HG02970 (cell line): Measurements from ENCODE around the gene CACNA2D3.
"Not testable (repeated sequence)": the region's sequence is repeated elsewhere in the genome, so short reads cannot be mapped to it uniquely, and the experiment has no call there.

Source experiments
- ATAC-seq: cut with Tn5 transposase; IDR thresholded peaks from one replicate; pipeline ENCODE4 v1.9.1; 2021; ENCODE audit warnings: mild to moderate bottlenecking, moderate library complexity, moderate number of reproducible peaks; ENCODE audit not compliant: unreplicated experiment, low FRiP score

The CACNA2D3 gene

DNA sequence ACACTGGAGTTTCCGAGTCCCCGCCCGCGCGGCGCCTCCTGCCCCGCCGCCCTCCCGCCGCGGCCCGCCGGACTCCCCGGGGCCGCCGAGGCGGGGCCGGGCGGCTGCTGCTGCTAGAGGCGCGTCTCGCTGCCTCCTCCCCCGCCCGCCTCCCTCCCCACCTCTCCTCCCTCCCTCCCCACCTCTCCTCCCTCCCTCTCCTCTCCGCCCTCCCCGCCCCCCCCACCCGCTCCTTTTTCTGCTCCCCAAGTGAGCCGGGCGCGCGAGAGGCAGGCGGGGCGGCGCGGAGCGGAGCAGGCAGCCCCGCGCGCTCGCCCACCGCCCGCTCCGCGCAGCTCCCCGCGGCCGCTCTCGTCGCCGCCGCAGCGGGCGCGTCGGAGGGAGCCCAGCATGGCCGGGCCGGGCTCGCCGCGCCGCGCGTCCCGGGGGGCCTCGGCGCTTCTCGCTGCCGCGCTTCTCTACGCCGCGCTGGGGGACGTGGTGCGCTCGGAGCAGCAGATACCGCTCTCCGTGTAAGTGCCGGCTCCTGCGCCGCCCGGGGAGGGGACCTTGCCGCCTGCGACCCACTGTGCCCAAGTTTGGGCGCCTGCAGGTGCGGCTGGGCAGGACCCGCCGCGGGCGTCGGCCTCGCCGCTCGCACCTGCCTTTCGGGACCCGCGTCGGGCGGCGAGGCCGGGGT is at the start of gene CACNA2D3:
Gene CACNA2D3, plus strand, starts transcription at position 229 of the 679 bp plus-strand sequence.
- ATAC-seq: no peak

DNA sequence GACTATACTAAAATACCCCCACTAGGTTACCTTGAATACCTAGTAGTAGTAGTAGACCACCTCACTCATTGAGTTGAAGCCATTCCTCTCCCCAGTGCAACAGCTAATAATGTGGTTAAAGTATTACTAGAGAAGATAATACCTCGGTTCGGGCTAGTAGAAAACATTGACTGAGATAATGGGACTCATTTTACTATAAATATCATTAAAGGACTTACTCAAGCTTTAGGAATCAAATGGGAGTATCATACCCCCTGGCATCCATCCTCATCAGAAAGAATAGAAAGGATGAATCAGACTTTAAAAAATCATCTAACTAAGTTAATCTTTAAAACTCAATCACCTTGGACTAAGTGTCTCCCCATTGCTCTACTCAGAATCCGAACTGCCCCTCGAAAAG is 49.0 kb upstream of the CACNA2D3 start:
- ATAC-seq: no peak

DNA sequence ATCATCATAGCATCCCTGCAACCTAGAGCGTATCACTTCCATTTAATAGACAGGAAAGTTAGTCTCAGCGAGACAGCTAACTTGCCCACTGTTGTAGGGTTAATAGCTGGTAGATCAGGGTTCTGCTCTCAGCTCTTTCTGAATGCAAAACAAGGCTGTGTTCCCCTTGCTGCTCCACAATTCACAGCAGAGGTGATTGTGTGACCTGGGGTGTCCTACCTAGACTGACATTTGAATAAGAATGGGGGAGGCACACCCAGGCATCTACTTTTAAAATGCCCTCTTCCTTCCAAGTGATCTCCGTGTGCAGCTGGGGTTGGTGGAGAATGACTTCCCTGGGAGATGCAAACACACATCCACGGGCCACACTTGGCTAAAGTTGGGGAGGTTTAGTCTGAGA is 43.0 kb upstream of the CACNA2D3 start:
- no peak for ATAC-seq

DNA sequence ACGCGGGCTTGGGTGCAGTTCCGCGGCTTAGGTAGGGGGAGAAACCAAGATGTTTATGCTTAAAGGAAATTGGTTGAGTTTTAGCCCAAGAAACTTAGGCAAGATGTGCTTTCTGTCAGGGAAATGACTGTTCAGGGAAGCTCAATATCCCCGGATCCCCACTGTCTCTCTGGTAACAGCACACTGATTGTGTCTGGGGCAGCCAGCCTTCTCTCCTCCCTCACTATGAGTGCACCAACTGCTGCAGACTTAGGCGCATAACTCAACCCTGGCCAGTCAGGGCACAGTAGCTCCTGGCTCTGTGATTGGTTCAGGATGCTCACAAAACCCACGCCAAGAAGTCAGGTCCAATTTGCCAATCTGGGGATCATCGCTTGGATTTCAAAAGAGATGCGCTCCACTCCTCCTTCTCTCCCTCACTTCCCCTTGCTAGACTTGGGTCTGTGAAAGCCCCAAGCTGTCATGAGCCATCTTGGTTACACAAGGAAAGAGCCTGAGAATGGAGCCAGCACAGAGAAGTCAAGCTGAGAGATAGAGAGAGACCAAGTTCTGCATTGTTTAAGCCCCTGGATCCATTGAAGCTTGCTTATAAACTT is 42.5 kb upstream of the CACNA2D3 start:
- no peak for ATAC-seq

DNA sequence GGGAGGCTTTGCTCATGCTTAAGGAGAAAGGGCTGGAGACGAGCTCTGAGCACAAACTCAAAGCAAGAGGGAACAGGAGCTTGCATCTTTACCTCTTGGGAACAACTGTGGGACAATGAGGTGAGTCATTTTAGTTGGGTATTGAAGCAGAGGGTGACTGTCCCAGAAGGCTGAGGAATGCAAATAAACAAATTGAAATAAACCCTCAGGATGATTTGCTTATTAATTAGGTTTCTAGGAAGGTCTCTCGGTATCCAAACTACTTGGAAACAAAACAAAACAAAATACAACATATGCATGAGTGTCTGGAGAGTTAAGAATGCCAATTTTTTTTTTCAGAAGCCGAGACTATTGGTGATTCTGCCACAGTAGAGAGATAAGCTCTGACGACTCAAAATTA is 38.4 kb upstream of the CACNA2D3 start:
- ATAC-seq: no peak

DNA sequence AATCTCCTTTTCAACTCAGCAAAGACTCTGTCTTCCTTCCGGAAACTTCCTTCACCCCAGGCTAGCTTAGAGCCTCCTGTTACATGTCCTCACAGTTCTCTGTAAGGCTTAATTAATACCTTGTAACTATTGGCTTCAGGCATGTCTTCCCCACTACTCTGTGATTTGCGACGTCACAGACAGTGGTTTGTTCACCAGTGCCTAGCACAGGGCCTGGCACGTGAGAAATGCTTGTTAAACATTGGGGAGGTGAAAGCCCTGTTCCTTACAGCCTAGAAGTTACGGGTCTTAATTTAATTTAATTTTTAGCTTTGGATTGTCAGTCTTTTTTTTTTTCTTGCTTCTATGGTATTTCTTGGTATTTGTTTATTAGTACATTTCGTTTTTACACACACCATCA is 36.4 kb upstream of the CACNA2D3 start:
- no peak for ATAC-seq

DNA sequence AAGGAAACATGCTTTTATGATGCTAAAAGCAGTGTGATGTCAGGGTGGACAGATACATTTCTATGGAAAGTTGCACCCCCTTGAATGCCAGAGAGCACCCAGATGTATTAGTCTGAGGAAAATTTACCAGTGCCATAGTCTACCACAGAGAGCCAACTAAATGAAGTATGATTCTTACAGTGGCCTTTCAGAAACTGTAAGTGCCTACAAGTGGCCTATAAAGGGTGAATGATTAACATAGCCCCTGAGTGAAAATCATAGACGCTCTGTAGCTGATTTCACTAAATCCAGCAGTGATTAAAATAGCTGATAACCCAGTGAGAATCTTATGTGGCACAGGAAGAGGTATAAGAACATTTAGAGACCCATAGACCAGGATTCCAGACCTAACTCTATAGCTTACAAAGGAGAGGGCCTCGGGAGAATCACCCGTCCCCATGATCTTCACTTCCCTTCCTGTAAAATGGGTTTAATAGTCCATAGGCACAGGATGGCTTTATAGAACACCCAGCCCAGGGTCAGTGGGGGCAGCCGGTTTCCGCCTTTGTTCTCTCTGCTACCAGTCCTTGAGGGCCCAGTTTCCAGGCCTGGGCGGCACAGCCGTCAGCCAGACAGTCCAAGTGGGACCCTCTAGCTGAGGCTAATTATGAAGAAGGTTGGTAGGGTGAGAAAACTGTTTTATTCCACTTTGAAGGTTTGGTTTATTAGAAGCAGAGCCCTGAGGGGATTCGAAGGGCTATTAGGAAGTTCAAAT is 35.5 kb upstream of the CACNA2D3 start:
- ATAC-seq: no peak

DNA sequence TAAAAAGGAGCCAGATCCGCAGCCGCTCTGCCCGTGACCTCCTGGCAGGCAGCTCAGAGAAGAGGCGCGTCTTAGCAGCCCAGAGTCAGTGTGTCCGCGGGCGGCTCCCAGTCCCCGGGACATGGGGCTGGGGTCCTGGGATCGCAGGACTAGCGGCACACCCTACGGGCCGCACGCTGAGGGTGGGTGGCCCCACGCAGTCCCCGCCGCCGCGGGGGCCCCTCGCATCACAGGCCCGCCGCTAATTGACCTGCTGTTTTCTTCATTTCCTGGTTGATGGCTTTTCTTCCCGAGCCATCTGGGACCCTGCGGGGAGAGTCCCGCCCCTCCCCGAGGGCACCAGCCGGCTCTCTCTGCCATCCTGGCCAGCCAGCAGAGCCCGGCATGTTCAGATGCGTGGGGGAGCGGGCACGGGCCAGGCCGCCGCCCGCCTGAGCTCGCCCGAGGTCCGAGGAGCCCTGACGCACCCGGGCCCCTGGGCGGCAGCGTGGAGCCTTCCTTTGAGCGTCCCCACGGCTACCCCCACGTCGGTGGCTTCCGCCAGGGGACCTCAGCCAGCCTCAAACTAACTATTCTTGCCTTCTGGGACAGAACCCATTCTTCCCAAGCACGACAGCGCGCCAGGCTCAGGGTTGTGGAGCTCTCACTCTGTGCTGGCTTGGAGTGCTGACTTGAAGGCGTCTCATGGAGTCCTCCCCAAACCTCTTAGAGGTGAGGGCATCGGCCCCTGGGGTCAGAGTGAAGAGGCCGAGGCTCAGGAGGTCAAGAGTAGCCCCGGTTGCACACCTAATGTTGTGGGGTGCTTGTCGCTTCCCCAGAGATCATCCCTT is 34.6 kb upstream of the CACNA2D3 start:
- no peak for ATAC-seq

DNA sequence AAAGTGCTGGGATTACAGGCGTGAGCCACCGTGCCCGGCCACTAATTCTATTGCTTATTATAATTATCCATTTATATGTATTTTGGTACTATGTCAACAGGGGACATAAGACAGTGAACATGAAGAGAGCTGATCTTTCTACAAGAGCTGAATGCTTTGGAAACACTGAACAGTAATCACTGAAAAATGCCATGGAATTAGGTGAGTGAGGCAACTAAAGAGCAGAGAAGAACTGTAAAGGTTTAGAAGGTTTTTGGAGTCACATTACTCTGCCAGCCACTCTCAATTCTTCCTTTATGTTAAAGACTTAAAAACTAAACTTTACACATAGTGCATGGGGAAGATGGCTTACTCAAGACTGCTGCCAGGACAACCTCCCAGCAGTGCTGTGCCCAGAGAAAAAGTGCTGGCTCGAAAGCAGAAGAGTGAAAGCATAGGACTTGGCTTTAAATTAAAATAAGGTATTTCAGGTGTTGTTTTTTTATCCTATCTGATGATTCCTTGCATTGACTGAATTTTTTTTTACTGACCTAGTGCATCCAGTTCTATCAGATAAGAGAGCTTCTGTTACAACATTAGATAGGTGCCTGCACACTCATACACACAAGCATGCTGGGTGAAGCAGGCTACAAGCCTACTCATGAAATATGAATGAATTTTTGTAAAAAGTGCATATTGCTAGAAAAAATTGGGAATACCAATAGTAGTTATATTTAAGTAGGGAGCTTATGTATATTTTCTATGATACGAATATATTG is 28.7 kb upstream of the CACNA2D3 start:
- ATAC-seq: no peak

DNA sequence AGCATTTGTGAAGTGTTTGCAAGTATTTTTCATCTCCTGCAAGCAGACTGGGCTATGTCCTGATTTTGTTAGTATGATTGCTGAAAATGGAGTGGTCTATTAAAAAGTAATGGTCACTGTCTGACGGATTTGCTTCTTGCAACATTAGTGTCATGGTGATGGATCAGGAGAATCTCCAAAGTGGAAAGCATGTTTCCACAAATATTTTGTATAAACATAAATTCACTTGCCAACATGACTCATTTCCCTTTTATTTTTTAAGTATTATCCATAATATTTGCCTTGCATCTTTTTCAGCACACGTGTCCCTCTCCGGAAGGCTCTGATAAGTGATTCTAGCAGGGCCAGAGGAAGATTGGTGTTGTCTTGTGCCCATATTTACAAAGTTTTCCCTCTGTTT is 27.4 kb upstream of the CACNA2D3 start:
- ATAC-seq: no peak

DNA sequence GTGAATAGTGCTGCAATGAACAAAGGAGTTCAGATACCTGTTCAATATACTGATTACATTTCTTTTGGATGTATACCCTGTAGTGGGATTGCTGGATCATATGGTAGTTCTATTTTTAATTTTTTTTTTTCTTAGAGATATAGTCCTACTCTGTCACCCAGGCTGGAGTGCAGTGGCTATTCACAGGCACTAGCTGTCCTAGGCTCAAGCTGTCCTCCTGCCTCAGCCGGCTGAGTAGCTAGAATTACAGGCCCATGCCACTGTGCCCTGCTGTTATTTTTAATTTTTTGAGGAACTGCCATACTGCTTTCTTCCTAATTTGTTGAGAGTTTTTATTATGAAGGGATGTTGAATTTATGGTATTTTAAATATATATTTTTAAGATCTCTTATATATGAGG is 23.0 kb upstream of the CACNA2D3 start:
- ATAC-seq: no peak

DNA sequence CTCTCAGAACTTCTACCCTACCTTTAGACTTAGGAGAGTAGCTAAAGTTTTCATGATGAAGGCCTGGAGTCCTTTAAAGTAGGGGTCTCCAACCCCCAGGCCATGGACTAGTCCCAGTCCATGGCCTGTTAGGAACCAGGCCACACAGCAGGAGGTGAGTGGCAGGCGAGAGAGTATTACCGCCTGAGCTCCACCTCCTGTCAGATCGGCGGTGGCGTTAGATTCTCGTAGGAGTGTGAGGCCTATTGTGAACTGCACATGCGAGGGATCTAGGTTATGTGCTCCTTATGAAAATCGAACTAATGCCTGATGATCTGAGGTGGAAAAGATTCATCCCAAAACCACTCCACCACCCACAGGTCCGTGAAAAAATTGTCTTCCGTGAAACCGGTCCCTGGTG is 18.3 kb upstream of the CACNA2D3 start:
- no peak for ATAC-seq

DNA sequence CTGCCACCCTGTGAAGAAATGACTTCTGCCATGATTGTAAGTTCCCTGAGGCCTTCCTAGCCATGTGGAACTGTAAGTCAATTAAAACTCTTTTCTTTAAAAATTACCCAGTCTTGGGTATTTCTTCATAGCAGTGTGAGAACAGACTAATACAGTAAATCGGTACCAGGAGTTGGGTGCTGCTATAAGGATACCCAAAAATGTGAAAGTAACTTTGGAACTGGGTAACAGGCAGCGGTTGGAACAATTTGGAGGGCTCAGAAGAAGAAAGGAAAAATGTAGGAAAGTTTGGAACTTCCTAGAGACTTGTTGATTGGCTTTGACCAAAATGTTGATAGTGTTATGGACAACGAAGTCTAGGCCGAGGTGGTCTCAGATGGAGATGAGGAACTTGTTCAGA is 6.2 kb upstream of the CACNA2D3 start:
- not testable (repeated sequence) for ATAC-seq

DNA sequence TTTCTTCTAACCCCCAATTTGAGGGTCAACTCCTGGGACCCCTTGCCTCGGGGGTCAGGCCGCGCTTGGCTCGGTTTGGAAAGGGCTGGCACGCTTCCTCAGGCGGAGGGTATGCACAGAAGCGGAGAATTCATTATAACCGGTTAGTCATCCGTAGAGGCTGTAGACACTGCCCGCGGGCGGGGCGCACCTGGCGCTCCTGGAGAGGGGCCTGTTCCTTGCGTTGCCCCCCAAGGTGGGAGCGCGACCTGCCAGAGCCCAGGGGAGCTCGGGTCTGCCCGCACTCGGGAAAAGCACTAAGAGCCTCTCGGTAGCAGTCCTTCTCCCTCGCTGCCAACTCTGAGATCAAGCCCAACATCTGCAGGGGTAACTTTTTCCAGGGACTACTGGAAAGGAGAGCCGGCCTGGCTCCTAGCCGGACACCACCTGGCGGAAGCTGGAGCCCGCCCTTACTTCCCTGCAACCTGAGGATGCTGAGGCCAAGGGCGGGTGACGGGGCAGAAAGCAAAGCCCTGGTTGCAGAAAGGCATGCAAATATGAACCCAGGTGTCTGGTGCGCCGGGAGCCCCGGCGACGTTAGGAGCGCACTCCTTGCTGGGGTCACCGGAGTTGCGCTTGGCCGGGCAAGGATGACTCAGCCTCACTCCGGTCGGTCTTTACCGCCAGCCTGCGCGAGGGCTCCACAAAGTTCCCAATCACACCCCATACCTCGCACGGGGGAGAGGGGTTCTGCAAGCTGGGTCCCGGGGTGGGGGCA is 1.5 kb upstream of the CACNA2D3 start:
- no peak for ATAC-seq

DNA sequence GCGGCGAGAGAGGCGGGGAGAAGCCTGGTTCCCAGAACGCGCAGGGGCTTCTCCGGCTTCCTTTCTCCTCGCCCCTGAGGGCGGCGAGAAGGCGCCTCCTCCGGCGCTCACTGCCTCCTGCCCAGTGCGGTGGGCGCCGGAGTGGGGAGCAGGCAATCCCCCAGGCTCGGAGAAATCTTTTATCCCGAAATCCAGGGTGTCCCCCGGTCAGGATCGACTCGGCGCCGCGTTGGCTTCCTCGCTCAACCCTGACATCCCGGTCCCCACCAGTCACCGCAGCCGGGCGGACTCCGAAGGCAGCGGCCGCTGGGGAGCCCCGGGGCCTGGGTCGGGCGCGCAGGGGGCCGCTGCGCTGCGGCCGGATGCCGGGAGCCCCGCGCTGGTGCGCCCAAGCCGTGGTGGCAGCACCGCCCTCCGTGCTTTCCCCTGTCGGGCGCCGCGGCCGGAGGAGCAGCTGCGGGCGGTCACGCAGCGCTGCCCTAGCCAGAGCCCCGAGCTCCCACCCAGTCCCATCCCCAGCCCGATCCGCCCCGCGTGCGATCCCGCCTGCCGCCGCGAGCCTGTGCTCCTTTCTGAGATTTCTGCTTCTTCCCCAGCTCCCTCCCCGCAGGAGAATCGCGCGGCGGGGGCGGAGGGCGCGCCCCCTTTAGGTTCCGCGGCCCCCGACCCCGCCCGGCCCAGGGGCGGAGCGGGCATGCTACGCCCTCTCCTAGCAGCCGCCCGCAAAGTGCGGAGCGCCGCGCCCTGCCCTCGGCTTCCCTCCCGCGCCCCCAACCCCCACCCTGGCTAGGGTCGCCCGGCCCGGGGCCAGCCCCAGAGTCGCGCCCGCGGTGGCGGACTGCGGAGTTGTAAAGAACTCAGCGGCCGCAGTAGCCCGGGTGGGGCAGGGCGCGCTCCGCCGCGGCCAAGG is 683 bp upstream of the CACNA2D3 start:
- ATAC-seq: no peak

DNA sequence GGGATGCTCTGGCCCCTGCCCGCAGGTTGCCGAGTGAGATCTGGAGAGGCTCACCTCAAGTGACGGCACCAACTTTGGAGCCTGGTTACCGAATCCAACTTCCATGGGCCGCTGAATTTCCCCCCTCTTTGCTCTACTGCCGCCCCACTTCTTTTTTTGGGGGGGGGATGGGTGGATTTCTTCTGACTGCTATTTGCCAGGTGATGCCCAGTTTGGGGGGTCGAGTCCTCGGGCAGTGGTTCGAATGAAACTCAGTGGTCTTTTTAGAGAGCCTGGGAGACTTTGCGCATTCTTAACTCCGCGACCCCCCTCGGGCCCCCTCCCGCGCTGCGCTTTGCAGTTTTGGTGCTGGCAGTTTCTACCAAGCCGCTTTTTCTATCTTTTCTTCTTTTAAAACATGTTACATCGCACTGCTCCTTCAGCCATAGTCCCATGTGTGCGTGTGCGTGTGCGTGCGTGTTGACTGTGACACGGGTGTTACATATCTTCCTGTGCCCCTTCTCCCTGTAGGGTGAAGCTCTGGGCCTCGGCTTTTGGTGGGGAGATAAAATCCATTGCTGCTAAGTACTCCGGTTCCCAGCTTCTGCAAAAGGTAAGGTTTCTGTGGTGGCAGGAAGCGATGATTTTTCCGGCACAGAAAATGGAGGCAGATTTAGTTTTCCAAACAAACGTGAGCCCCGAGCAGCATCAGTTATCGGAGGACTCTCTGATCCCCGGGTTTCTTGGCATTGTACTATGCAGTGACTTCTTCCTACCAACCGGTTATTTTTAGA is 837 bp downstream of the CACNA2D3 start:
- no peak for ATAC-seq

DNA sequence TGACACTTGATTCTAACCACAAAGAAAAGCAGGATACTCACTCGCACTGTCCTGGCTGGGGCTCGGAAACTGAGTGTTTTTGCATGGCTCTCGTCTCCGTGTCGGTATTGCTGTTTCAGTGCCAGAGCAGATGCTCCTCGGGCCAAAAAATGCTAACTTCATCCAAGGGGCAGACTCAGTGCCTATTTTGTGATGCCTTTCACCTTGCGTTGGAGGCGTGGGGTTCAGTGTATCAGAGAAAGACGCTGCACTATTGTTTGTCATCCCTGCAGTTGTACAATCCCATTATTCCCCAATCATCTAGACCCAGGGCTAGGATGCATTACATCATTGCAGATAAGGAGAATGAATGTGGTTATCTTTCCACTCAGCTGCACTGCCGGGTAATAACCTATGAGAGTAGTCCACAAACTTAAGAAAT is 1.4 kb downstream of the CACNA2D3 start:
- no peak for ATAC-seq

DNA sequence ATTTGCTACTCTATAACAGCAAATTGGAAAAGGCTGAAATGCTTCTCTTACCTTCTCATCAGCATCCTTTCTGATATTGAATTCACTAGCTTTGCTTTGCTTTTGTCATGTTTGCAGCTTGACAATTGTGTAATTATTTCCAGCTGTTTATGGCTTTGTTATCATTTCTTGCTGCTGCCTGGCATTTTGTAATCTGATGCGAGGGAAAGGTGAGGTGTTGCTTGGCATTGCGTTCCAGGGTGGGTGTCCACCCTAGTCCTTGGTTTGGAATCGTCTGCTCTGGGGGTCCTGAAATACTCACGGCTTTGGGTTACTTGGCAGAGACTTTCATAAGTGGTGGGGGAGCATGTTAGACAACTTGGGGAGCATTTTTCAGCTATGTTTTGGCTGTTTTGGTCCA is 2.9 kb downstream of the CACNA2D3 start:
- no peak for ATAC-seq
